Fibroblast of the aortic adventitia (primary cell): Measurements from ENCODE around the gene RAD51B. TPM values are rescaled to one million over a fixed set of nuclear protein-coding genes. Genes with fewer than 3 reads are reported as not detected.

Experiments used
- DNase-seq: peaks from one replicate; pipeline ENCODE4 v3.0.0-alpha.2; 2010; ENCODE audit warnings: low read depth
- H3K4me3 ChIP-seq: 2 replicates; pipeline ENCODE4 v1.5.1; 2011; ENCODE audit warnings: low read depth, mild to moderate bottlenecking, control low read depth, low read length, moderate library complexity
- CTCF ChIP-seq: IDR thresholded peaks from 2 replicates; pipeline ENCODE4 v1.5.1; 2011; ENCODE audit warnings: mild to moderate bottlenecking, low read length, control low read depth, inconsistent platforms; ENCODE audit not compliant: insufficient read depth
- total RNA-seq: library from RNA; depleted of rRNA; stranded (reverse); fragments of >200 nt; gene quantifications from 2 replicates; pipeline ENCODE4 v1.2.3, GENCODE V29; 2012; ENCODE audit warnings: low replicate concordance

The RAD51B gene
- total RNA-seq, 1 donor = 28.7 TPM

DNA sequence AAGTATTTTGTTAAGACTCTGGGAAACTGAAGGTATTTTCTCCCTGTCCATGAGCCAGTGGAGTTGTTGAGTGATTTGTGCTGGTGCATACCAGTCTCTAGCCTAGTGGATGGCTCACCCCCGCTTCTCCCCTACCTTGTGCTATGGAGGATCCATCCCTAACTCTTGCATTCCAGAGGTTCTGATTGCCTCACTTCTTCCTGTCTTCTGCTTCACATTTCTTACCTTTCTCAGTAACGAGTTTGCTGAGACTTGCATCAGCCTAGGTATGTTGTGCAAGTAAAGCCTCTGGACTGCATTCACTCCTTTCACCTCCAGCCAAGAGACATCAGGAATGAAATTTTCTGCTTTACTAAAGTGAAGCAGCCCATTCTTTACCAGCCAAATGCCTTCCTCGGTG is 581.7 kb downstream of the RAD51B start:
- no peak overlapping the region for H3K4me3 ChIP-seq
- DNase-seq = peak; percentile 55
- TF ChIP-seq CTCF = no peak

DNA sequence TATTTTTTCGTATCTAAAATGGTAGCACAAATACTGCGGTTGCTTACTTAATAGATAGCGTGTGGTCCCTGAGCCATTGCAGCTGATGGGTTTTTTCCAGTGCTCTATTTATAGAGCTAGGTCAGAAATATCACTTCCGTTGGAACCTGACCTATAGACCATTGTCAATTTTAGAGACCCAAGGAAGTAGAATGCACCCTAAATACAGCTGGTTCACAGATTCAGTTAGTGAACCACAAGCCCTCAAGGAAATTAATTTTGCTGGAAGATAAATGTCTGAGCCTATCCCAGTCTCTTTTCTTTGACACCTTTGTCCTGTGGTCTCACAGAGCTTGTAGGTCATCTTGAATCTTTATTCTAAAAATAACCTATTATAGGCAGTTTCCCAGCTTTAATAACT is 582.3 kb downstream of the RAD51B start:
- DNase-seq = no peak
- TF ChIP-seq CTCF = no peak

GRCh38 chr14:68402525-68403101 is 583.0 kb downstream of the RAD51B start:
- H3K4me3 ChIP-seq = no peak overlapping the region
- TF ChIP-seq CTCF = no peak

More for the DNA sequence above, 582.3 kb downstream of the RAD51B start:
- no peak overlapping the region for H3K4me3 ChIP-seq

GRCh38 chr14:68403191-68404145 is 583.9 kb downstream of the RAD51B start:
- DNase-seq = peak; percentile 47
- H3K4me3 ChIP-seq = no peak overlapping the region
- TF ChIP-seq CTCF = no peak

More at GRCh38 chr14:68402525-68403101, 583.0 kb downstream of the RAD51B start:
- no peak for DNase-seq

DNA sequence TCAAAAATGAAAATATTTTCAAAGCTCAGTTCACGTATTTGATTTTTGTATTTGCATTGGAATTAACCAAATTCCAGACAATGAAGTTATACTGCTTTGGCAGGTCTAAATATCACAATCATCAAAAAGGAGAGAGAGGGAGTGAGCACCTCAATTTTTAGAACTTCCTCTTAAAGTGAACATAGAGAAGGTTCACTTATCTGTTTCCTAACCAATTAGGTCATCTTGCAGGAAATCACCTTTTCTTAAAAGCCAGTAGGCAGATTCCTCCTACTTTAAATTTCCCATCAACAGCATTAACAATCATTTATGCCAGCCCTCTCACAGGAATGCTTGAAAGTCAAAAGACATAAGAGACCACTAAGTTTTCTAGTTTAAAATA is 584.6 kb downstream of the RAD51B start:
- no peak for TF ChIP-seq CTCF
- no peak for DNase-seq

GRCh38 chr14:68404652-68405183 is 585.1 kb downstream of the RAD51B start:
- no peak for TF ChIP-seq CTCF
- DNase-seq = no peak
- H3K4me3 ChIP-seq = no peak overlapping the region

More for the DNA sequence above, 584.6 kb downstream of the RAD51B start:
- H3K4me3 ChIP-seq = no peak overlapping the region
